Adrenal gland (tissue), 12 donors: Measurements from ENCODE around the gene RACK1. TPM values are rescaled to one million over a fixed set of nuclear protein-coding genes. Genes with fewer than 3 reads are reported as not detected.
A peak's percentile ranks its signal among the peaks of the same experiment; 100 is the strongest.

ENCODE experiments used
- DNase-seq, 7 donors: peaks; one replicate each; pipeline ENCODE4 v3.0.0-alpha.2; 2019 to 2020
- H3K27ac ChIP-seq, 5 donors: fragments of 200-600 bp; sonication (generic) in 4 of 5; 1 replicate in 3 of 5; 2 replicates in 2 of 5; pipeline versions ENCODE4 v1.5.1 to v1.8.0; 2016 to 2020; ENCODE audit warnings: mild to moderate bottlenecking in 1 of 5
- H3K27me3 ChIP-seq: fragments of 200-600 bp; 2 replicates; pipeline ENCODE4 v1.8.0; 2021
- H3K36me3 ChIP-seq, 2 donors: fragments of 200-600 bp; replicated peaks in 1 of 2; 1 replicate in 1 of 2; 2 replicates in 1 of 2; pipeline versions ENCODE4 v1.5.1 to v1.8.0; 2018 to 2022
- H3K4me1 ChIP-seq, 2 donors: fragments of 200-600 bp; replicated peaks in 1 of 2; 1 replicate in 1 of 2; 2 replicates in 1 of 2; pipeline versions ENCODE4 v1.5.1 to v1.8.0; 2018 to 2021
- H3K4me3 ChIP-seq, 4 donors: fragments of 200-600 bp; sonication (generic) in 3 of 4; one replicate each; pipeline ENCODE4 v1.5.1; 2016 to 2018
- H3K9me3 ChIP-seq, 3 donors: fragments of 200-600 bp; sonication (generic) in 1 of 3; replicated peaks in 1 of 3; 1 replicate in 2 of 3; 2 replicates in 1 of 3; pipeline versions ENCODE4 v1.5.1 to v1.8.0; 2016 to 2021
- POLR2A ChIP-seq, 2 donors: fragments of 450-650 bp; IDR thresholded peaks; one replicate each; pipeline ENCODE4 v1.6.1; 2017; ENCODE audit warnings: antibody characterized with exemption in 2 of 2, mild to moderate bottlenecking in 2 of 2, moderate library complexity in 1 of 2
- WGBS, 4 donors: extraction: QIAGEN DNeasy Blood & Tissue Kit in 2 of 4; methylation state at CpG; one replicate each; pipeline versions ENCODE4 v1.1.5 to v1.1.7; 2013 to 2017; 5-methylcytosine and 5-hydroxymethylcytosine counted together
- intact Hi-C, 2 donors: fragments of 100-400 bp; cut with DNase I; formaldehyde crosslinking; loops; one replicate each; pipeline versions ENCODE4 v1.14.1 to v1.15.0; 2022 to 2023
- polyA plus RNA-seq, 3 donors: library from polyadenylated mRNA; stranded (reverse); fragments of 200-250 nt in 2 of 3; fragments of 350-450 nt in 1 of 3; fragmentation: Illumina TruSeq in 1 of 3; extraction: RNeasy Lipid Tissue Mini Kit (QIAGEN cat#74804) in 1 of 3; gene quantifications; one replicate each; pipeline ENCODE4 v1.2.3, GENCODE V29; 2013 to 2014
- total RNA-seq, 9 donors: library from RNA; depleted of rRNA in 4 of 9; stranded (reverse); fragments of >200 nt in 4 of 9; fragments of 120-200 nt in 1 of 9; fragmentation: NEBNext Ultra II Directional in 1 of 9; extraction: Animal tissue kit (Norgen Biotek cat#: 25700) in 1 of 9; gene quantifications; one replicate each; pipeline versions ENCODE4 v1.1.0 to v1.2.4, GENCODE V29; 2013 to 2023
- TF ChIP-seq, protein P1 (sequence below), 6 experiments: fragments of 450-650 bp in 4 of 6; fragments of 200-600 bp in 2 of 6; sonication (generic) in 1 of 6; IDR thresholded peaks; 1 replicate in 5 of 6; 2 replicates in 1 of 6; pipeline versions ENCODE4 v1.5.1 to v1.8.0; 2016 to 2021; ENCODE audit warnings: antibody characterized with exemption in 6 of 6, mild to moderate bottlenecking in 2 of 6, moderate library complexity in 1 of 6
- donor health status: healthy with polysubstance abuse.
- donor health status: Bipolar disorder and iron deficiency.
- donor health status: DM: yes; HTN: yes; CAD: no.
- donor health status: DM: no; HTN: no; CAD: no.
- donor health status: DM: no; HTN: no; CAD: no.
- donor health status: DM: yes; HTN: yes; CAD: no.

RACK1 gene
- total and polyA plus RNA-seq, 12 donors = 1,252 to 3,641 (median 2,099) TPM

DNA sequence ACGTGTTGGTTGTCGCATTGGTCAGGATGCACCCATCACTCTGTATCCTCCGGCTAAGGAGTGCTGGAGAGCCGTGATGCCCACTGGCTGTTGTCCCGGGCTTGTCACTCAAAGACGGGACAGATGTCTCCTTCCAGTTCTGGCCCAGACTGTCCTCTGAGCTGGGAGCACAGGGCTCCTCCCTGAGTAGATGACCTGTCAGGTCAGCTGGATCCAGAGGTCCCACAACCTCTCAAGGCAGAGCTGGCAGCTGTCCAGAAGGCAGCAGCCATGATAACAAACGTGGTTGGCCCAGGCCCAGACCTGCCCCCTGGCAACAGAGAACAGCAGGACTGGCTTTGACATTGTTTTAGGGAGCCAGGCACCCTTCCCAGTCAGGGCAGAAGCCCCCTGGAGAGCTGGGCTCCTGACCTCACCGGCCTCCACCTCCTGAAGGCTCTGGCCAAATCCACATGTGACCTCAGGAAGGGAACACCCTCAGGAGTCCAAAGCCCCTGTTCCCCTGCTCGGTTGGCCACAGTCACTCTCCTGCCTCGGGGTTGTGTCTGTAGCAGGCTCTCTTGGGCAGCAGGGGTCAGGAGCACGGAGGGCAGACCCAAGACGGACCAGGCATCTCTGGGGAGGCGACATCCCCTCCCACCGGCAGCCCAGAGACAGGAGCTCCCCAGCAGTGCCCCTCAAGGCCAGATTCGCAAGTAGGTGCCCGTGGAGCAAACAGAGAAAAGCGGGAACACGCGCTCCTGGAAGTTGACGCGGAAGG lies 49.0 kb downstream of the RACK1 start:
- Histone ChIP-seq H3K36me3 (no peaks in the 10 kb centered on the region), H3K4me1 (peaks cover 12 to 20% of the 10 kb centered on the region in 2 donors), H3K4me3 (no peak overlapping the region), H3K27me3 (no peaks in the 10 kb centered on the region), H3K27ac (no peak overlapping the region), H3K9me3 (no peaks in the 10 kb centered on the region)
- intact Hi-C loops = no loop called here
- TF ChIP-seq, protein P1, sequence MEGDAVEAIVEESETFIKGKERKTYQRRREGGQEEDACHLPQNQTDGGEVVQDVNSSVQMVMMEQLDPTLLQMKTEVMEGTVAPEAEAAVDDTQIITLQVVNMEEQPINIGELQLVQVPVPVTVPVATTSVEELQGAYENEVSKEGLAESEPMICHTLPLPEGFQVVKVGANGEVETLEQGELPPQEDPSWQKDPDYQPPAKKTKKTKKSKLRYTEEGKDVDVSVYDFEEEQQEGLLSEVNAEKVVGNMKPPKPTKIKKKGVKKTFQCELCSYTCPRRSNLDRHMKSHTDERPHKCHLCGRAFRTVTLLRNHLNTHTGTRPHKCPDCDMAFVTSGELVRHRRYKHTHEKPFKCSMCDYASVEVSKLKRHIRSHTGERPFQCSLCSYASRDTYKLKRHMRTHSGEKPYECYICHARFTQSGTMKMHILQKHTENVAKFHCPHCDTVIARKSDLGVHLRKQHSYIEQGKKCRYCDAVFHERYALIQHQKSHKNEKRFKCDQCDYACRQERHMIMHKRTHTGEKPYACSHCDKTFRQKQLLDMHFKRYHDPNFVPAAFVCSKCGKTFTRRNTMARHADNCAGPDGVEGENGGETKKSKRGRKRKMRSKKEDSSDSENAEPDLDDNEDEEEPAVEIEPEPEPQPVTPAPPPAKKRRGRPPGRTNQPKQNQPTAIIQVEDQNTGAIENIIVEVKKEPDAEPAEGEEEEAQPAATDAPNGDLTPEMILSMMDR (IDR thresholded peaks at IDR 0.05) = no peak
- TF ChIP-seq POLR2A (IDR thresholded peaks at IDR 0.05) = no peak
- WGBS, 4 donors = 69 to 81% (median 74%) methylated on average over 15 to 21 of the region's 21 CpGs
- DNase-seq = peak in 2 of 7 donors; percentile 24 to 54

DNA sequence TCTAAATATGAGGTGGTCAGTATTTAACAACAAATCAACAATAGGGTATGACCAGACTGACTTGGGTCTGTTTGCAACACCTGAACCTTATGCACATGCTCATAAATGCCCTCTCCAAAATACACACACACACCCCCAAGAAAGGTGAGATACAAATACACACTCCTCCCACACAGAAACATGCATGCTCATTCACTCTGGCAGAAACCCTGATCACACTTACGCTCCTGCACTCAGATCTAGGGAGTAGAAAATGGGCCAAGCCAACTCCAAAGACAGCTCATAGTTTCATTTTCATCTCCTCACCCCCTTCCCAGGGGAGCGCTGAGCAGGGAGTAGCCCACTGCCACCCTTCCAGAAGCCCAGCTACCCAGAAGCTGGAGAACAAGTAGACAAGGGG lies 50.0 kb downstream of the RACK1 start:
- no peaks in the 10 kb centered on the region for H3K9me3 ChIP-seq
- 94 to 100% (median 97%) methylated on average over 2 of the region's 2 CpGs for WGBS, 4 donors
- intact Hi-C loops = no loop called here
- H3K4me1 ChIP-seq = peaks cover 17 to 20% of the 10 kb centered on the region in 2 donors
- no peaks in the 10 kb centered on the region for H3K36me3 ChIP-seq
- no peaks in the 10 kb centered on the region for H3K27me3 ChIP-seq
- H3K27ac ChIP-seq = no peak overlapping the region
- no peak overlapping the region for H3K4me3 ChIP-seq
- DNase-seq = no peak
- TF ChIP-seq, protein P1 (IDR thresholded peaks at IDR 0.05) = no peak
- TF ChIP-seq POLR2A (IDR thresholded peaks at IDR 0.05) = no peak

DNA sequence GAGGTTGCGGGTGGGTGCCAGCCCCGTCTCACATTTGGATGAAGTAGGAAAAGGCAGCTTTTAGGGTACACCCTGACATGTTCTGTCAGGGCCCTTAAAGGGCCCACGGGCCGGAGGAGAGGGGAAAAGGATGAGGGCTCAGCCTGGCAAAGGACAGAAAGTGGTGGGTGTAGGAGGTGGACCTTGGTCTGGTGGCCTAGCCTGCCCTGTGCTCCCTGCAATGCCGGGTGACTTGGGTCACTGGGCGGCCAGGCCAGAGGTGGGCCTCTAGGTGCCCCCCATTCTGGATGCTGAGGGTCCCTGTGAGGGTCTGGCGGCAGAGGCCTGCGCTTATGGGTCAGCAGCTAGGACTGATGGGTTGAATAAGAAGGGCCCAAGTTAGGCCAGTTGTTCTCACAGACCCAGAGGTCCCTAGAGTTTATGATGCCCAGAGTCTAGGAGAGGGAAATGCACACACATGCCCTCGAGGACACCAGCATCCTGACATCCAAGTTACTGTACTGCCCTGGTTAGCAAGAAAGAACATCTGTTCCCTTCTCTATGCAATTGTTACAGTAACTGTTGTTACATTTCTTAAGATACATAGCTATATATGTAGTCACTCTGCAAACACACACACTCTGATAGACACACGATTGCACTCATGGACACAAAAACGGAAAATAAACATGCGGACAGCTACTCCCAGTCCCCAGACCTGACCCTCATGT lies 51.2 kb downstream of the RACK1 start:
- peak overlapping the region in 3 of 5 donors; percentile 87 to 94 (median 93) for H3K27ac ChIP-seq
- H3K27me3 ChIP-seq = no peaks in the 10 kb centered on the region
- no peak for TF ChIP-seq POLR2A (IDR thresholded peaks at IDR 0.05)
- TF ChIP-seq, protein P1 (IDR thresholded peaks at IDR 0.05) = no peak
- H3K4me3 ChIP-seq = peak overlapping the region in 2 of 4 donors; percentile 77 to 82
- intact Hi-C loops = no loop called here
- no peaks in the 10 kb centered on the region for H3K9me3 ChIP-seq
- no peaks in the 10 kb centered on the region for H3K36me3 ChIP-seq
- peaks cover 17 to 20% of the 10 kb centered on the region in 2 donors for H3K4me1 ChIP-seq
- WGBS, 4 donors = 51 to 56% (median 53%) methylated on average over 10 to 12 of the region's 12 CpGs
- DNase-seq = peak in 1 of 7 donors; percentile 56

DNA sequence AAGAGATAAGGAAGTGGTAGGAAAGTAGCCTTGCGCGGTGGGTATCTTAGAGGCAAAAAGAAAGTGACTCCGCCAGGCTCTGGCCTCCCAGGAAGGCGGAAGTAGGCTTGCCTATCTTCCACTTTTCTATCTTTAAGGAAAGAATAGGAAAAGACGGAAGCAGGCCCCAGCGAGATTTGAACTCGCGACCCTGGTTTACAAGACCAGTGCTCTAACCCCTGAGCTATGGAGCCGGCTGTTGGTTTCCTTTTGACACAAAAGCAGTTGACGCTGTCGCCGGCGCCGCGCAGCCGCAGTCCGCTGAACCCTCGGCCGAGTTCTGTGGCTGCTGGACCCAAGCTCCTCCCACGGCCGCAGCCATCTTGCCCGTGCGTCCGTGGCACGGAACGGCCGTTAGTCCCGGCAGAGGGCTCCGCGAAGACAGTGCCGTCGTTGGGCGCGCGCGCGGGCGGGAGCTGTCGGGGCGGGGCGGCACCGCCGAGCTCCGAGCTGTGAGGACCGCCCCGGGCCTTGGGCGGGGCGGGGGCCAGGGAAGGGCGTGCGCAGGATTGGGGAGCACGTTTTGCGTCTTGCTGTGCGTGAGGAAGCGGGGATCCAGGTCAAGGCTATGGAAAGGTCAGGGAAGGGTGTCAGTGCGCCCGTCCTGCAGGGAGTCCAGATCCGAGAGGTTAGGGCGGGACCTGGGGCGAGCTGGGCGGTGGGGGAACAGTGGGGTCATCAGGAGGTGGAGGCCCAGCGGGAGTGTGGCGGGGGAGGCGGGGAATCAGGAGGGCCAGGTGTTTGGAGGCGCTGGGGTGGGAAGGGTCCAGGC lies 52.0 kb downstream of the RACK1 start:
- DNase-seq = peak; percentile 91 to 99 (median 94)
- 0 to 2% (median 1%) methylated on average over 21 to 64 of the region's 64 CpGs for WGBS, 4 donors
- H3K27ac ChIP-seq = peak overlapping the region in 4 of 5 donors; percentile 87 to 94 (median 91)
- H3K36me3 ChIP-seq = no peaks in the 10 kb centered on the region
- H3K9me3 ChIP-seq = no peaks in the 10 kb centered on the region
- H3K27me3 ChIP-seq = no peaks in the 10 kb centered on the region
- TF ChIP-seq POLR2A (IDR thresholded peaks at IDR 0.05) = peak; percentile 50 to 73
- TF ChIP-seq, protein P1 (IDR thresholded peaks at IDR 0.05) = no peak
- peaks cover 17 to 20% of the 10 kb centered on the region in 2 donors for H3K4me1 ChIP-seq
- peak overlapping the region in 3 of 4 donors; percentile 70 to 82 (median 77) for H3K4me3 ChIP-seq
- intact Hi-C loops = no loop called here
